H9 (cell line): Measurements from ENCODE around the gene FGA. TPM values are rescaled to one million over a fixed set of nuclear protein-coding genes. Genes with fewer than 3 reads are reported as not detected.

ENCODE experiments used
- DNase-seq: peaks from one replicate; pipeline ENCODE4 v3.0.0-alpha.2; 2017
- H2AFZ ChIP-seq: one replicate; pipeline ENCODE4 v1.6.1; 2013; ENCODE audit warnings: mild to moderate bottlenecking, low read length, control low read depth, moderate library complexity
- H2AK5ac ChIP-seq: 2 replicates; pipeline ENCODE4 v1.6.1; 2013; ENCODE audit warnings: low read length, control low read depth, mixed read lengths; ENCODE audit not compliant: insufficient read length
- H2BK120ac ChIP-seq: one replicate; pipeline ENCODE4 v1.6.1; 2013; ENCODE audit warnings: low read depth, mild to moderate bottlenecking, low read length, control low read depth, inconsistent platforms; ENCODE audit not compliant: poor library complexity, severe bottlenecking
- H2BK12ac ChIP-seq: 2 replicates; pipeline ENCODE4 v1.6.1; 2013; ENCODE audit warnings: low read length, control low read depth, mixed read lengths, low read depth; ENCODE audit not compliant: insufficient read length
- H2BK15ac ChIP-seq: 2 replicates; pipeline ENCODE4 v1.6.1; 2013; ENCODE audit warnings: low read depth, low read length, control low read depth
- H2BK20ac ChIP-seq: one replicate; pipeline ENCODE4 v1.6.1; 2013; ENCODE audit warnings: low read depth, mild to moderate bottlenecking, low read length, control low read depth, inconsistent platforms; ENCODE audit not compliant: poor library complexity, severe bottlenecking
- H2BK5ac ChIP-seq: 2 replicates; pipeline ENCODE4 v1.6.1; 2013; ENCODE audit warnings: low read length, control low read depth, mixed read lengths; ENCODE audit not compliant: insufficient read length
- H3K14ac ChIP-seq: 2 replicates; pipeline ENCODE4 v1.6.1; 2013; ENCODE audit warnings: low read length, control low read depth; ENCODE audit not compliant: insufficient read depth
- H3K18ac ChIP-seq: 2 replicates; pipeline ENCODE4 v1.6.1; 2013; ENCODE audit warnings: low read depth, mild to moderate bottlenecking, mixed read lengths, low read length, control low read depth; ENCODE audit not compliant: insufficient read length
- H3K23ac ChIP-seq: 2 replicates; pipeline ENCODE4 v1.6.1; 2013; ENCODE audit warnings: low read length, control low read depth, mixed read lengths, low read depth; ENCODE audit not compliant: insufficient read length
- H3K23me2 ChIP-seq: 2 replicates; pipeline ENCODE4 v1.6.1; 2013; ENCODE audit warnings: low read depth, mild to moderate bottlenecking, mixed read lengths, low read length, control low read depth; ENCODE audit not compliant: insufficient read length, poor library complexity, severe bottlenecking
- H3K27ac ChIP-seq: 2 replicates; pipeline ENCODE4 v1.5.1; 2013; ENCODE audit warnings: low read length, control low read depth, mixed read lengths, low read depth; ENCODE audit not compliant: insufficient read length
- H3K27me3 ChIP-seq: 2 replicates; pipeline ENCODE4 v1.6.1; 2013; ENCODE audit warnings: low read length, control low read depth, inconsistent platforms; ENCODE audit not compliant: insufficient read depth
- H3K4ac ChIP-seq: 2 replicates; pipeline ENCODE4 v1.6.1; 2013; ENCODE audit warnings: low read depth, mild to moderate bottlenecking, control low read depth, inconsistent platforms, low read length, moderate library complexity
- H3K4me1 ChIP-seq: 2 replicates; pipeline ENCODE4 v1.6.1; 2013; ENCODE audit warnings: low read length, control low read depth, inconsistent platforms; ENCODE audit not compliant: insufficient read depth
- H3K4me2 ChIP-seq: 2 replicates; pipeline ENCODE4 v1.6.1; 2013; ENCODE audit warnings: low read length, control low read depth, mixed read lengths; ENCODE audit not compliant: insufficient read length, insufficient read depth
- H3K56ac ChIP-seq: 2 replicates; pipeline ENCODE4 v1.6.1; 2013; ENCODE audit warnings: low read depth, mild to moderate bottlenecking, mixed read lengths, low read length, control low read depth; ENCODE audit not compliant: insufficient read length
- H3K79me1 ChIP-seq: 2 replicates; pipeline ENCODE4 v1.6.1; 2013; ENCODE audit warnings: low read depth, mild to moderate bottlenecking, moderate library complexity, low read length, control low read depth, inconsistent platforms; ENCODE audit not compliant: insufficient read depth, poor library complexity, severe bottlenecking
- H3K79me2 ChIP-seq: 2 replicates; pipeline ENCODE4 v1.6.1; 2013; ENCODE audit warnings: low read length, control low read depth, inconsistent platforms; ENCODE audit not compliant: insufficient read depth
- H3K9ac ChIP-seq: 2 replicates; pipeline ENCODE4 v1.6.1; 2013; ENCODE audit warnings: low read length, control low read depth, mixed read lengths; ENCODE audit not compliant: insufficient read length; ENCODE audit errors: extremely low read depth
- H3K9me3 ChIP-seq: one replicate; pipeline ENCODE4 v1.6.1; 2013; ENCODE audit warnings: low read depth, low read length, inconsistent platforms; ENCODE audit not compliant: control insufficient read depth
- H3T11ph ChIP-seq: one replicate; pipeline ENCODE4 v1.6.1; 2013; ENCODE audit warnings: mild to moderate bottlenecking, low read length, control low read depth, inconsistent platforms
- H4K20me1 ChIP-seq: one replicate; pipeline ENCODE4 v1.6.1; 2013; ENCODE audit not compliant: control insufficient read depth, insufficient read length, insufficient read depth
- H4K5ac ChIP-seq: 2 replicates; pipeline ENCODE4 v1.6.1; 2013; ENCODE audit warnings: low read depth, mild to moderate bottlenecking, mixed read lengths, low read length, control low read depth; ENCODE audit not compliant: insufficient read length
- H4K8ac ChIP-seq: replicated peaks from 2 replicates; pipeline ENCODE4 v1.6.1; 2013; ENCODE audit warnings: low read length, control low read depth, mixed read lengths, low read depth; ENCODE audit not compliant: insufficient read length
- H4K91ac ChIP-seq: 2 replicates; pipeline ENCODE4 v1.6.1; 2013; ENCODE audit warnings: low read depth, mild to moderate bottlenecking, moderate library complexity, mixed read lengths, low read length, control low read depth; ENCODE audit not compliant: insufficient read length
- H3K27ac Mint-ChIP-seq, 3 experiments: 2 replicates in 2 of 3; 3 replicates in 1 of 3; pipeline ENCODE4 v1.8.0; 2020 to 2021; ENCODE audit warnings: mixed read lengths in 3 of 3, mild to moderate bottlenecking in 1 of 3, moderate library complexity in 1 of 3
- H3K27me3 Mint-ChIP-seq: 2 replicates; pipeline ENCODE4 v1.8.0; 2021; ENCODE audit warnings: low read depth, mild to moderate bottlenecking, moderate library complexity, mixed read lengths
- H3K36me3 Mint-ChIP-seq, 3 experiments: 2 replicates in 2 of 3; 3 replicates in 1 of 3; pipeline ENCODE4 v1.8.0; 2020 to 2021; ENCODE audit warnings: low read depth in 3 of 3, mixed read lengths in 3 of 3; ENCODE audit not compliant: insufficient read depth in 1 of 3
- H3K4me1 Mint-ChIP-seq, 2 experiments: 2 replicates each; pipeline ENCODE4 v1.8.0; 2020; ENCODE audit warnings: mixed read lengths in 2 of 2
- H3K4me3 Mint-ChIP-seq, 2 experiments: 2 replicates in 1 of 2; 3 replicates in 1 of 2; pipeline ENCODE4 v1.8.0; 2020 to 2021; ENCODE audit warnings: mild to moderate bottlenecking in 2 of 2, mixed read lengths in 2 of 2, moderate library complexity in 1 of 2
- H3K9me3 Mint-ChIP-seq, 2 experiments: 2 replicates in 1 of 2; 3 replicates in 1 of 2; pipeline ENCODE4 v1.8.0; 2020; ENCODE audit warnings: mild to moderate bottlenecking in 2 of 2, mixed read lengths in 2 of 2, moderate library complexity in 1 of 2
- WGBS: extraction: QIAGEN DNeasy Blood & Tissue Kit; methylation state at CpG from one replicate; pipeline ENCODE4 v1.1.7; 2013; ENCODE audit warnings: missing lambda C conversion rate, low lambda C conversion rate, mixed read lengths; ENCODE audit not compliant: insufficient read length; ENCODE audit errors: extremely low coverage; 5-methylcytosine and 5-hydroxymethylcytosine counted together
- total RNA-seq: library from RNA; stranded (reverse); gene quantifications from 2 replicates; pipeline ENCODE4 v1.2.1, GENCODE V29; 2021
- TF ChIP-seq, protein P1 (sequence below): fragments of 200-600 bp; sonication (generic); conservative IDR thresholded peaks from 3 replicates; pipeline ENCODE4 v1.8.0; 2021; ENCODE audit warnings: antibody characterized with exemption, mild to moderate bottlenecking

Gene FGA
- total RNA-seq, 1 experiment from 2014 or later, result not detected

DNA sequence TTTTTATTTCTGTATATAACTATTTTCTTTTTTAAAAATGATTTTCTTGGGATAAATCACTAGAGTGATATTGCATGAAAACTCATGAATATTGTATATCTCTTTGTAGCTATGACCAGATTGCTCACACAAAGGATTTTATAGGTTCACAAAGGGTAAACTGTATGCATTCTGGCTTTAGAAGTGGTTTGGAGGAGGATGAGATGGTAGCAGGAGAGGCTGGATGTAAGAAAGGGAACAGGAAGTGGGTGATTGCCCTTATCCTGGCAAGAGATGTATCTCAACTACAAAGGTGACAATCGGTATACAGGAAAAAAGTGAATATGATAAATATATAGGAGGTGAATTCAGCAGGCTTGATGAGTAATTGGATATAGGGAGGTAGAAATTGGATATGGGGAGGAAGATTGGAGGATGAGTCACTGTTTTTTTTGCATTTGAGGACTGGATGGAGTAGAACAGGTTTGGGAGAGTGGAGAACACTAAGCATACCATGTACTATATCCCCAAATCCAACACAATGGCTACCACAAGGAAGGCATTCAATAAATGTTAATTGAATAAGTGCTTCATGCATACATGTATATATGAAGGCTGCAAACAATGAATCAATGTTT is 12.0 kb upstream of the FGA start:
- no peak overlapping the region for H4K8ac ChIP-seq
- H3K27ac ChIP-seq, result no peak overlapping the region
- no peaks in the 10 kb centered on the region for H3K23me2 ChIP-seq
- H3K23ac ChIP-seq, result no peak overlapping the region
- no peak overlapping the region for H4K5ac ChIP-seq
- H3K56ac ChIP-seq, result no peak overlapping the region
- no peak overlapping the region for H2AK5ac ChIP-seq
- H4K91ac ChIP-seq, result no peak overlapping the region
- DNase-seq, result no peak
- Mint-ChIP-seq H3K27me3 (no peaks in the 10 kb centered on the region), H3K4me3 (no peak overlapping the region), H3K27ac (no peak overlapping the region), H3K9me3 (no peaks in the 10 kb centered on the region), H3K4me1 (peaks cover 3% of the 10 kb centered on the region in 2 experiments; a peak in 2 of 4 replicates), H3K36me3 (no peaks in the 10 kb centered on the region)
- H2BK120ac ChIP-seq, result no peak overlapping the region
- H2BK5ac ChIP-seq, result no peak overlapping the region
- H3T11ph ChIP-seq, result no peak overlapping the region
- H4K20me1 ChIP-seq, result no peaks in the 10 kb centered on the region
- H3K14ac ChIP-seq, result no peak overlapping the region
- TF ChIP-seq, protein P1, sequence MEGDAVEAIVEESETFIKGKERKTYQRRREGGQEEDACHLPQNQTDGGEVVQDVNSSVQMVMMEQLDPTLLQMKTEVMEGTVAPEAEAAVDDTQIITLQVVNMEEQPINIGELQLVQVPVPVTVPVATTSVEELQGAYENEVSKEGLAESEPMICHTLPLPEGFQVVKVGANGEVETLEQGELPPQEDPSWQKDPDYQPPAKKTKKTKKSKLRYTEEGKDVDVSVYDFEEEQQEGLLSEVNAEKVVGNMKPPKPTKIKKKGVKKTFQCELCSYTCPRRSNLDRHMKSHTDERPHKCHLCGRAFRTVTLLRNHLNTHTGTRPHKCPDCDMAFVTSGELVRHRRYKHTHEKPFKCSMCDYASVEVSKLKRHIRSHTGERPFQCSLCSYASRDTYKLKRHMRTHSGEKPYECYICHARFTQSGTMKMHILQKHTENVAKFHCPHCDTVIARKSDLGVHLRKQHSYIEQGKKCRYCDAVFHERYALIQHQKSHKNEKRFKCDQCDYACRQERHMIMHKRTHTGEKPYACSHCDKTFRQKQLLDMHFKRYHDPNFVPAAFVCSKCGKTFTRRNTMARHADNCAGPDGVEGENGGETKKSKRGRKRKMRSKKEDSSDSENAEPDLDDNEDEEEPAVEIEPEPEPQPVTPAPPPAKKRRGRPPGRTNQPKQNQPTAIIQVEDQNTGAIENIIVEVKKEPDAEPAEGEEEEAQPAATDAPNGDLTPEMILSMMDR, result no peak
- WGBS, result no CpG with 5 or more reads among the region's 1 CpG
- H3K4ac ChIP-seq, result no peak overlapping the region
- no peaks in the 10 kb centered on the region for H3K9me3 ChIP-seq
- no peaks in the 10 kb centered on the region for H3K79me1 ChIP-seq
- H3K79me2 ChIP-seq, result no peaks in the 10 kb centered on the region
- H2BK12ac ChIP-seq, result no peak overlapping the region
- H3K27me3 ChIP-seq, result no peaks in the 10 kb centered on the region
- no peak overlapping the region for H2BK20ac ChIP-seq
- H3K4me2 ChIP-seq, result no peak overlapping the region
- H2BK15ac ChIP-seq, result no peak overlapping the region
- no peak overlapping the region for H3K9ac ChIP-seq
- H2AFZ ChIP-seq, result no peak overlapping the region
- no peaks in the 10 kb centered on the region; the same call in 1 of the 2 replicates for H3K4me1 ChIP-seq
- no peak overlapping the region for H3K18ac ChIP-seq
